ENCODE results near the gene MESD.

GRCh38 chr15:80986487-80986886, 3.1 kb downstream of the MESD start:
- no peak for TF ChIP-seq EP300 (conservative IDR thresholded peaks at IDR 0.05; ENCODE audit: poor library complexity, severe bottlenecking)
- TF ChIP-seq, protein P1, sequence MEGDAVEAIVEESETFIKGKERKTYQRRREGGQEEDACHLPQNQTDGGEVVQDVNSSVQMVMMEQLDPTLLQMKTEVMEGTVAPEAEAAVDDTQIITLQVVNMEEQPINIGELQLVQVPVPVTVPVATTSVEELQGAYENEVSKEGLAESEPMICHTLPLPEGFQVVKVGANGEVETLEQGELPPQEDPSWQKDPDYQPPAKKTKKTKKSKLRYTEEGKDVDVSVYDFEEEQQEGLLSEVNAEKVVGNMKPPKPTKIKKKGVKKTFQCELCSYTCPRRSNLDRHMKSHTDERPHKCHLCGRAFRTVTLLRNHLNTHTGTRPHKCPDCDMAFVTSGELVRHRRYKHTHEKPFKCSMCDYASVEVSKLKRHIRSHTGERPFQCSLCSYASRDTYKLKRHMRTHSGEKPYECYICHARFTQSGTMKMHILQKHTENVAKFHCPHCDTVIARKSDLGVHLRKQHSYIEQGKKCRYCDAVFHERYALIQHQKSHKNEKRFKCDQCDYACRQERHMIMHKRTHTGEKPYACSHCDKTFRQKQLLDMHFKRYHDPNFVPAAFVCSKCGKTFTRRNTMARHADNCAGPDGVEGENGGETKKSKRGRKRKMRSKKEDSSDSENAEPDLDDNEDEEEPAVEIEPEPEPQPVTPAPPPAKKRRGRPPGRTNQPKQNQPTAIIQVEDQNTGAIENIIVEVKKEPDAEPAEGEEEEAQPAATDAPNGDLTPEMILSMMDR (IDR thresholded peaks at IDR 0.05; ENCODE audit: poor library complexity, severe bottlenecking), result no peak
- no peak for TF ChIP-seq RAD21 (conservative IDR thresholded peaks at IDR 0.05)
- TF ChIP-seq EZH2 (IDR thresholded peaks at IDR 0.05; ENCODE audit: borderline replicate concordance, insufficient read depth, low read length, poor library complexity, severe bottlenecking), result no peak
- TF ChIP-seq SMC3 (conservative IDR thresholded peaks at IDR 0.05; ENCODE audit: poor library complexity), result no peak
- TF ChIP-seq, protein P2, sequence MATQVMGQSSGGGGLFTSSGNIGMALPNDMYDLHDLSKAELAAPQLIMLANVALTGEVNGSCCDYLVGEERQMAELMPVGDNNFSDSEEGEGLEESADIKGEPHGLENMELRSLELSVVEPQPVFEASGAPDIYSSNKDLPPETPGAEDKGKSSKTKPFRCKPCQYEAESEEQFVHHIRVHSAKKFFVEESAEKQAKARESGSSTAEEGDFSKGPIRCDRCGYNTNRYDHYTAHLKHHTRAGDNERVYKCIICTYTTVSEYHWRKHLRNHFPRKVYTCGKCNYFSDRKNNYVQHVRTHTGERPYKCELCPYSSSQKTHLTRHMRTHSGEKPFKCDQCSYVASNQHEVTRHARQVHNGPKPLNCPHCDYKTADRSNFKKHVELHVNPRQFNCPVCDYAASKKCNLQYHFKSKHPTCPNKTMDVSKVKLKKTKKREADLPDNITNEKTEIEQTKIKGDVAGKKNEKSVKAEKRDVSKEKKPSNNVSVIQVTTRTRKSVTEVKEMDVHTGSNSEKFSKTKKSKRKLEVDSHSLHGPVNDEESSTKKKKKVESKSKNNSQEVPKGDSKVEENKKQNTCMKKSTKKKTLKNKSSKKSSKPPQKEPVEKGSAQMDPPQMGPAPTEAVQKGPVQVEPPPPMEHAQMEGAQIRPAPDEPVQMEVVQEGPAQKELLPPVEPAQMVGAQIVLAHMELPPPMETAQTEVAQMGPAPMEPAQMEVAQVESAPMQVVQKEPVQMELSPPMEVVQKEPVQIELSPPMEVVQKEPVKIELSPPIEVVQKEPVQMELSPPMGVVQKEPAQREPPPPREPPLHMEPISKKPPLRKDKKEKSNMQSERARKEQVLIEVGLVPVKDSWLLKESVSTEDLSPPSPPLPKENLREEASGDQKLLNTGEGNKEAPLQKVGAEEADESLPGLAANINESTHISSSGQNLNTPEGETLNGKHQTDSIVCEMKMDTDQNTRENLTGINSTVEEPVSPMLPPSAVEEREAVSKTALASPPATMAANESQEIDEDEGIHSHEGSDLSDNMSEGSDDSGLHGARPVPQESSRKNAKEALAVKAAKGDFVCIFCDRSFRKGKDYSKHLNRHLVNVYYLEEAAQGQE (IDR thresholded peaks at IDR 0.05; ENCODE audit: borderline replicate concordance), result no peak
- no peak for TF ChIP-seq TAF1 (IDR thresholded peaks at IDR 0.05; ENCODE audit: low read depth)
- no peak for TF ChIP-seq POLR2AphosphoS5 (IDR thresholded peaks at IDR 0.05)
